GM23338 (cell line): ENCODE measurements around the gene A3GALT2. TPM values are rescaled to one million over a fixed set of nuclear protein-coding genes. Genes with fewer than 3 reads are reported as not detected.

Source experiments
- ATAC-seq: fragments of 200-7000 bp; cut with Tn5 transposase; 3 replicates; pipeline ENCODE4 v1.9.1; 2020
- DNase-seq: peaks from one replicate; pipeline ENCODE4 v3.0.0-alpha.2; 2015; ENCODE audit warnings: low spot score
- H2AFZ ChIP-seq: fragments of 200-600 bp; sonication (generic); 2 replicates; pipeline ENCODE4 v1.8.0; 2016; ENCODE audit warnings: antibody characterized with exemption, mild to moderate bottlenecking, moderate library complexity
- H3F3A ChIP-seq: fragments of 200-600 bp; sonication (generic); replicated peaks from 2 replicates; pipeline ENCODE4 v1.8.0; 2017; ENCODE audit warnings: antibody characterized with exemption, mixed run types, low read depth
- H3K27ac ChIP-seq: fragments of 200-600 bp; sonication (generic); 2 replicates; pipeline ENCODE4 v1.6.1; 2016; ENCODE audit warnings: low read depth
- H3K27me3 ChIP-seq: fragments of 200-600 bp; sonication (generic); 2 replicates; pipeline ENCODE4 v1.8.0; 2016; ENCODE audit warnings: mild to moderate bottlenecking, mixed run types, moderate library complexity; ENCODE audit not compliant: insufficient read depth
- H3K36me3 ChIP-seq: fragments of 200-600 bp; sonication (generic); 2 replicates; pipeline ENCODE4 v1.8.0; 2016; ENCODE audit warnings: mild to moderate bottlenecking; ENCODE audit not compliant: insufficient read depth
- H3K4me1 ChIP-seq: fragments of 200-600 bp; sonication (generic); 2 replicates; pipeline ENCODE4 v1.8.0; 2016; ENCODE audit warnings: mild to moderate bottlenecking, moderate library complexity; ENCODE audit not compliant: insufficient read depth
- H3K4me2 ChIP-seq: fragments of 200-600 bp; sonication (generic); 2 replicates; pipeline ENCODE4 v1.7.1; 2017; ENCODE audit warnings: mixed run types
- H3K4me3 ChIP-seq: fragments of 200-600 bp; sonication (generic); 2 replicates; pipeline ENCODE4 v1.6.1; 2016; ENCODE audit warnings: mixed run types
- H3K79me2 ChIP-seq: fragments of 200-600 bp; sonication (generic); replicated peaks from 2 replicates; pipeline ENCODE4 v1.8.0; 2017; ENCODE audit warnings: mild to moderate bottlenecking; ENCODE audit not compliant: insufficient read depth
- H3K9me2 ChIP-seq: fragments of 200-600 bp; sonication (generic); 2 replicates; pipeline ENCODE4 v1.8.0; 2017; ENCODE audit not compliant: insufficient read depth
- H4K20me1 ChIP-seq: fragments of 200-600 bp; sonication (generic); replicated peaks from 2 replicates; pipeline ENCODE4 v1.8.0; 2017; ENCODE audit warnings: mild to moderate bottlenecking; ENCODE audit not compliant: insufficient read depth
- H3K27ac Mint-ChIP-seq: 2 replicates; pipeline ENCODE4 v1.8.0; 2020; ENCODE audit warnings: inconsistent platforms, mild to moderate bottlenecking, moderate library complexity, mixed read lengths
- H3K27me3 Mint-ChIP-seq: 3 replicates; pipeline ENCODE4 v1.8.0; 2022; ENCODE audit warnings: low read depth, mild to moderate bottlenecking, moderate library complexity, mixed read lengths, inconsistent platforms; ENCODE audit not compliant: insufficient read depth, poor library complexity
- H3K36me3 Mint-ChIP-seq: 3 replicates; pipeline ENCODE4 v1.8.0; 2021; ENCODE audit warnings: low read depth, mild to moderate bottlenecking, inconsistent platforms, moderate library complexity, mixed read lengths
- H3K4me1 Mint-ChIP-seq: 3 replicates; pipeline ENCODE4 v1.8.0; 2020; ENCODE audit warnings: mild to moderate bottlenecking, inconsistent platforms, mixed read lengths
- H3K4me3 Mint-ChIP-seq: 3 replicates; pipeline ENCODE4 v1.8.0; 2021; ENCODE audit warnings: moderate library complexity, mild to moderate bottlenecking, inconsistent platforms, mixed read lengths
- H3K9me3 Mint-ChIP-seq: 3 replicates; pipeline ENCODE4 v1.8.0; 2020; ENCODE audit warnings: moderate library complexity, mild to moderate bottlenecking, inconsistent platforms, mixed read lengths
- CREB1 ChIP-seq: fragments of 250-450 bp; sonication (Bioruptor Pico); IDR thresholded peaks from 2 replicates; pipeline ENCODE4 v1.5.0; 2020; ENCODE audit warnings: low read depth, mild to moderate bottlenecking, moderate library complexity
- EZH2 ChIP-seq: fragments of 200-600 bp; sonication (generic); IDR thresholded peaks from one replicate; pipeline ENCODE4 v1.8.0; 2017; ENCODE audit warnings: antibody characterized with exemption, mild to moderate bottlenecking, low read depth; ENCODE audit not compliant: unreplicated experiment
- EZH2phosphoT487 ChIP-seq: fragments of 200-600 bp; sonication (generic); IDR thresholded peaks from one replicate; pipeline ENCODE4 v1.8.1; 2018; ENCODE audit warnings: antibody characterized with exemption; ENCODE audit not compliant: unreplicated experiment
- JUNB ChIP-seq: IDR thresholded peaks from one replicate; pipeline ENCODE4 v1.6.1; 2016; ENCODE audit warnings: antibody characterized with exemption; ENCODE audit not compliant: unreplicated experiment
- NANOG ChIP-seq: IDR thresholded peaks from 2 replicates; pipeline ENCODE4 v1.6.1; 2016; ENCODE audit warnings: antibody characterized with exemption, borderline replicate concordance
- POLR2AphosphoS5 ChIP-seq: IDR thresholded peaks from 2 replicates; pipeline ENCODE4 v1.6.1; 2016; ENCODE audit warnings: antibody characterized with exemption, low read depth
- STAT1 ChIP-seq: IDR thresholded peaks from one replicate; pipeline ENCODE4 v1.6.1; 2016; ENCODE audit warnings: antibody characterized with exemption; ENCODE audit not compliant: unreplicated experiment
- ZNF114 ChIP-seq: fragments of 250-450 bp; sonication (Bioruptor Pico); IDR thresholded peaks from 2 replicates; pipeline ENCODE4 v1.5.0; 2020; ENCODE audit warnings: mild to moderate bottlenecking, moderate library complexity
- ZNF331 ChIP-seq: fragments of 250-450 bp; sonication (Bioruptor Pico); IDR thresholded peaks from 2 replicates; pipeline ENCODE4 v1.5.0; 2020; ENCODE audit warnings: low read depth, mild to moderate bottlenecking, moderate library complexity
- polyA plus RNA-seq: library from polyadenylated mRNA; unstranded; fragments of >200 nt; fragmentation: Nextera tagmentation; extraction: Ambion mirVana; gene quantifications from 2 replicates; pipeline ENCODE4 v1.2.1, GENCODE V29; 2016
- total RNA-seq: library from RNA; depleted of rRNA; stranded (reverse); fragments of >200 nt; shearing (Covaris generic); gene quantifications from 2 replicates; pipeline ENCODE4 v1.2.3, GENCODE V29; 2014
- TF ChIP-seq, protein P1 (sequence below): fragments of 250-450 bp; sonication (Bioruptor Pico); IDR thresholded peaks from 2 replicates; pipeline ENCODE4 v1.5.0; 2020; ENCODE audit warnings: mild to moderate bottlenecking, moderate library complexity
- TF ChIP-seq, protein P2 (sequence below): IDR thresholded peaks from one replicate; pipeline ENCODE4 v1.6.1; 2018; ENCODE audit warnings: antibody characterized with exemption; ENCODE audit not compliant: unreplicated experiment
- TF ChIP-seq, protein P3 (sequence below): IDR thresholded peaks from 2 replicates; pipeline ENCODE4 v1.6.1; 2016; ENCODE audit warnings: antibody characterized with exemption
- TF ChIP-seq, protein P4 (sequence below), 2 experiments: fragments of 200-600 bp in 1 of 2; sonication (generic) in 1 of 2; conservative IDR thresholded peaks; 2 replicates each; pipeline versions ENCODE4 v1.5.1 to v1.6.1; 2016 to 2017; ENCODE audit warnings: antibody characterized with exemption in 2 of 2, low read depth in 2 of 2, mild to moderate bottlenecking in 2 of 2, moderate library complexity in 1 of 2

A3GALT2 gene
- total and polyA plus RNA-seq, 2 experiments from 2014 or later, result not detected

DNA sequence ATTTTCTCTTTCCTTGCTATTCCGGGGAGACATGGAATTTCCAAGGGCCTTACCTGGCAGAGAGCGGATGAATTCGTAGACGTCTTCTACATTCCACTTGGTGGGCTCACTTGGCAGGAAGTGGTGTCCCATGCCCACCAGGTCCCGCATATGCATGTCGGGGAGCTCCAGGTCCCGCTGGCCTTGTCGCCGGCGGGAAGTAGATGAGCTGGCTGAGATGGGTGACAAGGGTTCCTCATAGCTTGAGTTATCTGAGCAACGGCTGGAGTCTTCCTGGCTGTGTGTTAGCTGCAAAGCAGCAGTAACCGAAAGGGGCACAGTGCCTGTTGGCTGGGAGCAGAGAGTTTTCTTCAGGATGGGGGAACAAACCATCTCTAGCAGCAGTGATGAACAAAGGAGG lies 7.9 kb upstream of the A3GALT2 start:
- Mint-ChIP-seq H3K4me3 (no peak overlapping the region), H3K4me1 (peaks cover 9% of the 10 kb centered on the region; the same call in 2 of the 3 replicates), H3K9me3 (no peaks in the 10 kb centered on the region), H3K27ac (no peak overlapping the region), H3K27me3 (peaks cover 13% of the 10 kb centered on the region), H3K36me3 (peaks cover 10% of the 10 kb centered on the region; the same call in 2 of the 3 replicates)
- Histone ChIP-seq H3K27me3 (no peaks in the 10 kb centered on the region), H3K27ac (no peak overlapping the region), H3K4me1 (no peaks in the 10 kb centered on the region), H3F3A (no peaks in the 10 kb centered on the region), H4K20me1 (no peaks in the 10 kb centered on the region; the same call in 1 of the 2 replicates), H2AFZ (no peak overlapping the region), H3K4me3 (no peak overlapping the region), H3K36me3 (no peaks in the 10 kb centered on the region), H3K4me2 (no peak overlapping the region), H3K79me2 (no peaks in the 10 kb centered on the region), H3K9me2 (no peaks in the 10 kb centered on the region)
- DNase-seq, result no peak
- no peak for ATAC-seq
- TF ChIP-seq POLR2AphosphoS5 (no peak), NANOG (no peak), EZH2phosphoT487 (no peak), JUNB (no peak), ZNF114 (CRISPR knock-in tag) (no peak), ZNF331 (CRISPR knock-in tag) (no peak), STAT1 (no peak), CREB1 (CRISPR knock-in tag) (no peak), EZH2 (no peak)
- TF ChIP-seq, protein P1, sequence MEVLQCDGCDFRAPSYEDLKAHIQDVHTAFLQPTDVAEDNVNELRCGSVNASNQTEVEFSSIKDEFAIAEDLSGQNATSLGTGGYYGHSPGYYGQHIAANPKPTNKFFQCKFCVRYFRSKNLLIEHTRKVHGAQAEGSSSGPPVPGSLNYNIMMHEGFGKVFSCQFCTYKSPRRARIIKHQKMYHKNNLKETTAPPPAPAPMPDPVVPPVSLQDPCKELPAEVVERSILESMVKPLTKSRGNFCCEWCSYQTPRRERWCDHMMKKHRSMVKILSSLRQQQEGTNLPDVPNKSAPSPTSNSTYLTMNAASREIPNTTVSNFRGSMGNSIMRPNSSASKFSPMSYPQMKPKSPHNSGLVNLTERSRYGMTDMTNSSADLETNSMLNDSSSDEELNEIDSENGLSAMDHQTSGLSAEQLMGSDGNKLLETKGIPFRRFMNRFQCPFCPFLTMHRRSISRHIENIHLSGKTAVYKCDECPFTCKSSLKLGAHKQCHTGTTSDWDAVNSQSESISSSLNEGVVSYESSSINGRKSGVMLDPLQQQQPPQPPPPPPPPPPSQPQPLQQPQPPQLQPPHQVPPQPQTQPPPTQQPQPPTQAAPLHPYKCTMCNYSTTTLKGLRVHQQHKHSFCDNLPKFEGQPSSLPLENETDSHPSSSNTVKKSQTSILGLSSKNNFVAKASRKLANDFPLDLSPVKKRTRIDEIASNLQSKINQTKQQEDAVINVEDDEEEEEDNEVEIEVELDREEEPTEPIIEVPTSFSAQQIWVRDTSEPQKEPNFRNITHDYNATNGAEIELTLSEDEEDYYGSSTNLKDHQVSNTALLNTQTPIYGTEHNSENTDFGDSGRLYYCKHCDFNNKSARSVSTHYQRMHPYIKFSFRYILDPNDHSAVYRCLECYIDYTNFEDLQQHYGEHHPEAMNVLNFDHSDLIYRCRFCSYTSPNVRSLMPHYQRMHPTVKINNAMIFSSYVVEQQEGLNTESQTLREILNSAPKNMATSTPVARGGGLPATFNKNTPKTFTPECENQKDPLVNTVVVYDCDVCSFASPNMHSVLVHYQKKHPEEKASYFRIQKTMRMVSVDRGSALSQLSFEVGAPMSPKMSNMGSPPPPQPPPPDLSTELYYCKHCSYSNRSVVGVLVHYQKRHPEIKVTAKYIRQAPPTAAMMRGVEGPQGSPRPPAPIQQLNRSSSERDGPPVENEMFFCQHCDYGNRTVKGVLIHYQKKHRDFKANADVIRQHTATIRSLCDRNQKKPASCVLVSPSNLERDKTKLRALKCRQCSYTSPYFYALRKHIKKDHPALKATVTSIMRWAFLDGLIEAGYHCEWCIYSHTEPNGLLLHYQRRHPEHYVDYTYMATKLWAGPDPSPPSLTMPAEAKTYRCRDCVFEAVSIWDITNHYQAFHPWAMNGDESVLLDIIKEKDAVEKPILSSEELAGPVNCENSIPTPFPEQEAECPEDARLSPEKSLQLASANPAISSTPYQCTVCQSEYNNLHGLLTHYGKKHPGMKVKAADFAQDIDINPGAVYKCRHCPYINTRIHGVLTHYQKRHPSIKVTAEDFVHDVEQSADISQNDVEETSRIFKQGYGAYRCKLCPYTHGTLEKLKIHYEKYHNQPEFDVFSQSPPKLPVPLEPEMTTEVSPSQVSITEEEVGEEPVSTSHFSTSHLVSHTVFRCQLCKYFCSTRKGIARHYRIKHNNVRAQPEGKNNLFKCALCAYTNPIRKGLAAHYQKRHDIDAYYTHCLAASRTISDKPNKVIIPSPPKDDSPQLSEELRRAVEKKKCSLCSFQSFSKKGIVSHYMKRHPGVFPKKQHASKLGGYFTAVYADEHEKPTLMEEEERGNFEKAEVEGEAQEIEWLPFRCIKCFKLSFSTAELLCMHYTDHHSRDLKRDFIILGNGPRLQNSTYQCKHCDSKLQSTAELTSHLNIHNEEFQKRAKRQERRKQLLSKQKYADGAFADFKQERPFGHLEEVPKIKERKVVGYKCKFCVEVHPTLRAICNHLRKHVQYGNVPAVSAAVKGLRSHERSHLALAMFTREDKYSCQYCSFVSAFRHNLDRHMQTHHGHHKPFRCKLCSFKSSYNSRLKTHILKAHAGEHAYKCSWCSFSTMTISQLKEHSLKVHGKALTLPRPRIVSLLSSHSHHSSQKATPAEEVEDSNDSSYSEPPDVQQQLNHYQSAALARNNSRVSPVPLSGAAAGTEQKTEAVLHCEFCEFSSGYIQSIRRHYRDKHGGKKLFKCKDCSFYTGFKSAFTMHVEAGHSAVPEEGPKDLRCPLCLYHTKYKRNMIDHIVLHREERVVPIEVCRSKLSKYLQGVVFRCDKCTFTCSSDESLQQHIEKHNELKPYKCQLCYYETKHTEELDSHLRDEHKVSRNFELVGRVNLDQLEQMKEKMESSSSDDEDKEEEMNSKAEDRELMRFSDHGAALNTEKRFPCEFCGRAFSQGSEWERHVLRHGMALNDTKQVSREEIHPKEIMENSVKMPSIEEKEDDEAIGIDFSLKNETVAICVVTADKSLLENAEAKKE (CRISPR knock-in tag), result no peak
- TF ChIP-seq, protein P2, sequence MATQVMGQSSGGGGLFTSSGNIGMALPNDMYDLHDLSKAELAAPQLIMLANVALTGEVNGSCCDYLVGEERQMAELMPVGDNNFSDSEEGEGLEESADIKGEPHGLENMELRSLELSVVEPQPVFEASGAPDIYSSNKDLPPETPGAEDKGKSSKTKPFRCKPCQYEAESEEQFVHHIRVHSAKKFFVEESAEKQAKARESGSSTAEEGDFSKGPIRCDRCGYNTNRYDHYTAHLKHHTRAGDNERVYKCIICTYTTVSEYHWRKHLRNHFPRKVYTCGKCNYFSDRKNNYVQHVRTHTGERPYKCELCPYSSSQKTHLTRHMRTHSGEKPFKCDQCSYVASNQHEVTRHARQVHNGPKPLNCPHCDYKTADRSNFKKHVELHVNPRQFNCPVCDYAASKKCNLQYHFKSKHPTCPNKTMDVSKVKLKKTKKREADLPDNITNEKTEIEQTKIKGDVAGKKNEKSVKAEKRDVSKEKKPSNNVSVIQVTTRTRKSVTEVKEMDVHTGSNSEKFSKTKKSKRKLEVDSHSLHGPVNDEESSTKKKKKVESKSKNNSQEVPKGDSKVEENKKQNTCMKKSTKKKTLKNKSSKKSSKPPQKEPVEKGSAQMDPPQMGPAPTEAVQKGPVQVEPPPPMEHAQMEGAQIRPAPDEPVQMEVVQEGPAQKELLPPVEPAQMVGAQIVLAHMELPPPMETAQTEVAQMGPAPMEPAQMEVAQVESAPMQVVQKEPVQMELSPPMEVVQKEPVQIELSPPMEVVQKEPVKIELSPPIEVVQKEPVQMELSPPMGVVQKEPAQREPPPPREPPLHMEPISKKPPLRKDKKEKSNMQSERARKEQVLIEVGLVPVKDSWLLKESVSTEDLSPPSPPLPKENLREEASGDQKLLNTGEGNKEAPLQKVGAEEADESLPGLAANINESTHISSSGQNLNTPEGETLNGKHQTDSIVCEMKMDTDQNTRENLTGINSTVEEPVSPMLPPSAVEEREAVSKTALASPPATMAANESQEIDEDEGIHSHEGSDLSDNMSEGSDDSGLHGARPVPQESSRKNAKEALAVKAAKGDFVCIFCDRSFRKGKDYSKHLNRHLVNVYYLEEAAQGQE, result no peak
- TF ChIP-seq, protein P3, sequence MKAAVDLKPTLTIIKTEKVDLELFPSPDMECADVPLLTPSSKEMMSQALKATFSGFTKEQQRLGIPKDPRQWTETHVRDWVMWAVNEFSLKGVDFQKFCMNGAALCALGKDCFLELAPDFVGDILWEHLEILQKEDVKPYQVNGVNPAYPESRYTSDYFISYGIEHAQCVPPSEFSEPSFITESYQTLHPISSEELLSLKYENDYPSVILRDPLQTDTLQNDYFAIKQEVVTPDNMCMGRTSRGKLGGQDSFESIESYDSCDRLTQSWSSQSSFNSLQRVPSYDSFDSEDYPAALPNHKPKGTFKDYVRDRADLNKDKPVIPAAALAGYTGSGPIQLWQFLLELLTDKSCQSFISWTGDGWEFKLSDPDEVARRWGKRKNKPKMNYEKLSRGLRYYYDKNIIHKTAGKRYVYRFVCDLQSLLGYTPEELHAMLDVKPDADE, result no peak
- TF ChIP-seq, protein P4, sequence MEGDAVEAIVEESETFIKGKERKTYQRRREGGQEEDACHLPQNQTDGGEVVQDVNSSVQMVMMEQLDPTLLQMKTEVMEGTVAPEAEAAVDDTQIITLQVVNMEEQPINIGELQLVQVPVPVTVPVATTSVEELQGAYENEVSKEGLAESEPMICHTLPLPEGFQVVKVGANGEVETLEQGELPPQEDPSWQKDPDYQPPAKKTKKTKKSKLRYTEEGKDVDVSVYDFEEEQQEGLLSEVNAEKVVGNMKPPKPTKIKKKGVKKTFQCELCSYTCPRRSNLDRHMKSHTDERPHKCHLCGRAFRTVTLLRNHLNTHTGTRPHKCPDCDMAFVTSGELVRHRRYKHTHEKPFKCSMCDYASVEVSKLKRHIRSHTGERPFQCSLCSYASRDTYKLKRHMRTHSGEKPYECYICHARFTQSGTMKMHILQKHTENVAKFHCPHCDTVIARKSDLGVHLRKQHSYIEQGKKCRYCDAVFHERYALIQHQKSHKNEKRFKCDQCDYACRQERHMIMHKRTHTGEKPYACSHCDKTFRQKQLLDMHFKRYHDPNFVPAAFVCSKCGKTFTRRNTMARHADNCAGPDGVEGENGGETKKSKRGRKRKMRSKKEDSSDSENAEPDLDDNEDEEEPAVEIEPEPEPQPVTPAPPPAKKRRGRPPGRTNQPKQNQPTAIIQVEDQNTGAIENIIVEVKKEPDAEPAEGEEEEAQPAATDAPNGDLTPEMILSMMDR (conservative IDR thresholded peaks at IDR 0.05; ENCODE audit: low read depth in 2 of 2), result no peak
